Stimulated activated CD8-positive, alpha-beta memory T cell treated with anti-CD3 and anti-CD28 coated beads, Interleukin-7, amount 100 ng/mL, for 4 hours (primary cell): ENCODE results near the gene TAOK1.
"Not testable (repeated sequence)": the region's sequence is repeated elsewhere in the genome, so short reads cannot be mapped to it uniquely, and the experiment has no call there.

Experiments
- DNase-seq, 2 donors: peaks; one replicate each; pipeline ENCODE4 v3.0.0-alpha.2; 2020; ENCODE audit warnings: low read depth in 2 of 2

The TAOK1 gene

GRCh38 chr17:29389982-29390850 lies at the start of gene TAOK1:
TAOK1 (plus strand) TSS chr17:29390363; CDS start chr17:29451549, 61,186 bp downstream.
- DNase-seq, result peak; percentile 95 to 97

- no peak for DNase-seq
Observed at GRCh38 chr17:29341726-29342125, 48.4 kb upstream of the TAOK1 start.

GRCh38 chr17:29342158-29342765 lies 47.9 kb upstream of the TAOK1 start:
- no peak for DNase-seq

- DNase-seq, result no peak
Observed at GRCh38 chr17:29344201-29344856, 45.8 kb upstream of the TAOK1 start.

GRCh38 chr17:29345066-29345465 lies 45.1 kb upstream of the TAOK1 start:
- DNase-seq, result no peak

- not testable (repeated sequence) for DNase-seq
Observed at GRCh38 chr17:29345470-29345869, 44.7 kb upstream of the TAOK1 start.

GRCh38 chr17:29346462-29346861 lies 43.7 kb upstream of the TAOK1 start:
- DNase-seq, result no peak

GRCh38 chr17:29347831-29348629 lies 42.1 kb upstream of the TAOK1 start:
- DNase-seq, result no peak

GRCh38 chr17:29349409-29349808 lies 40.8 kb upstream of the TAOK1 start:
- no peak for DNase-seq

GRCh38 chr17:29352146-29352545 lies 38.0 kb upstream of the TAOK1 start:
- no peak for DNase-seq

- DNase-seq, result no peak
Observed at GRCh38 chr17:29357232-29357631, 32.9 kb upstream of the TAOK1 start.

GRCh38 chr17:29357821-29358232 lies 32.3 kb upstream of the TAOK1 start:
- no peak for DNase-seq

GRCh38 chr17:29358416-29358815 lies 31.7 kb upstream of the TAOK1 start:
- DNase-seq, result no peak

- DNase-seq, result no peak
Observed at GRCh38 chr17:29359777-29360176, 30.4 kb upstream of the TAOK1 start.

GRCh38 chr17:29363716-29364115 lies 26.4 kb upstream of the TAOK1 start:
- DNase-seq, result no peak

GRCh38 chr17:29364691-29365090 lies 25.5 kb upstream of the TAOK1 start:
- DNase-seq, result no peak

- no peak for DNase-seq
Observed at GRCh38 chr17:29368161-29368560, 22.0 kb upstream of the TAOK1 start.

GRCh38 chr17:29368926-29369325 lies 21.2 kb upstream of the TAOK1 start:
- DNase-seq, result no peak

- peak; percentile 14 to 19 for DNase-seq
Observed at GRCh38 chr17:29369831-29370735, 20.1 kb upstream of the TAOK1 start.

GRCh38 chr17:29376667-29377270 lies 13.4 kb upstream of the TAOK1 start:
- no peak for DNase-seq
